CD4-positive, alpha-beta T cell treated with Interleukin-4 for 4 hours (primary cell): Measurements from ENCODE around the gene CHSY1.

ENCODE experiments used
- DNase-seq: peaks from one replicate; pipeline ENCODE4 v3.0.0-alpha.2; 2020

CHSY1 gene

GRCh38 chr15:101267320-101268104 lies 15.7 kb upstream of the CHSY1 start:
- no peak for DNase-seq

- no peak for DNase-seq
Observed at GRCh38 chr15:101266787-101267186, 14.9 kb upstream of the CHSY1 start.

- no peak for DNase-seq
Observed at GRCh38 chr15:101266034-101266433, 14.2 kb upstream of the CHSY1 start.

GRCh38 chr15:101264911-101265641 lies 13.2 kb upstream of the CHSY1 start:
- DNase-seq, result no peak

- DNase-seq, result no peak
Observed at GRCh38 chr15:101264011-101264410, 12.2 kb upstream of the CHSY1 start.

- no peak for DNase-seq
Observed at GRCh38 chr15:101262551-101262950, 10.7 kb upstream of the CHSY1 start.

GRCh38 chr15:101258238-101259144 lies 6.6 kb upstream of the CHSY1 start:
- peak; percentile 67 for DNase-seq

- DNase-seq, result no peak
Observed at GRCh38 chr15:101256757-101257156, 4.9 kb upstream of the CHSY1 start.

- no peak for DNase-seq
Observed at GRCh38 chr15:101255615-101256241, 3.9 kb upstream of the CHSY1 start.

- DNase-seq, result no peak
Observed at GRCh38 chr15:101255051-101255395, 3.2 kb upstream of the CHSY1 start.

- DNase-seq, result no peak
Observed at GRCh38 chr15:101254157-101255050, 2.6 kb upstream of the CHSY1 start.

GRCh38 chr15:101252836-101253235 lies 988 bp upstream of the CHSY1 start:
- no peak for DNase-seq

- no peak for DNase-seq
Observed at GRCh38 chr15:101250873-101251829, 697 bp downstream of the CHSY1 start.

GRCh38 chr15:101250341-101250831 lies 1.5 kb downstream of the CHSY1 start:
- DNase-seq, result no peak

- no peak for DNase-seq
Observed at GRCh38 chr15:101248274-101248673, 3.6 kb downstream of the CHSY1 start.

- DNase-seq, result peak; percentile 23
Observed at GRCh38 chr15:101246824-101247745, 4.8 kb downstream of the CHSY1 start.

GRCh38 chr15:101246391-101246790 lies 5.5 kb downstream of the CHSY1 start:
- DNase-seq, result no peak

GRCh38 chr15:101244889-101245668 lies 6.8 kb downstream of the CHSY1 start:
- DNase-seq, result no peak
